Astrocyte of the cerebellum (primary cell): ENCODE data around the gene CNTNAP2.

Experiments used
- DNase-seq: peaks from one replicate; pipeline ENCODE4 v3.0.0-alpha.2; 2011; ENCODE audit warnings: low read depth
- H3K4me3 ChIP-seq: 2 replicates; pipeline ENCODE4 v1.5.1; 2011; ENCODE audit warnings: mild to moderate bottlenecking, low read depth, low read length, moderate library complexity
- CTCF ChIP-seq: IDR thresholded peaks from 2 replicates; pipeline ENCODE4 v1.5.1; 2012; ENCODE audit warnings: low read length, low read depth, moderate library complexity, mild to moderate bottlenecking; ENCODE audit errors: missing control alignments
- in situ Hi-C: cut with HindIII; loops from 2 replicates; pipeline ENCODE4 v1.10.0; 2017; ENCODE audit warnings: low sequenced_read_pairs

CNTNAP2 gene

GRCh38 chr7:148201992-148202391, 2085.4 kb downstream of the CNTNAP2 start:
- no peak for TF ChIP-seq CTCF

DNA sequence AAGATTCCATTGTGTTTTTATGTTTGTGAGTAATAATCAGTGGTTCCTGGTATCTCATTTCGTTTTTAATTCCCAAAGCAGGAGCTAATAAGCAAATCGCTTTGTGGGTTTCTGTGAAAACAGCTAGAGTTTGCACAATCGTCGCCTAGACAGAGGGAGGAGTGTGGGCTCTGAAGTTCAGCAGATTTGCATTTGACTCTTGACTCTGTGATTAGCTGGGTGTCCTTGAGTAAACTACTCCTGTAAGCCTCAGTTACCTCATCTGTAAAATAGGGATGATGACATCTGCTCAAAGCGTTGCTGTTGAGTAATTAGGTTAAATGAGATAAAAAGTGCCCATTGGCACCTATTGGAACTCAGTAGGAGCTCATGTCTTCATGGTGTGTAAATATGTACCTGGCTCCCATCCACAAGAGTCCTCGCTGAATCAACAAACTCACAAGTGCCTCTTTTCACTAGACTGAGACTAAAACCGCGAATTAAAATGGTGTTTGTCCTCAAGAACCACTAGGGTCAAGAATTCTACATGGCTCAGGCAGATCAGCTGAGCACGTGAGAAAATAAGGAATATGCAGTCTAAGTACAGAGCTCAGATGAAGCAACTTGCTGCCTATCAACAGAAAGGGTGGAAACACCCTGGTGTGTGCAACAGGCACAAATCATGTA, 2088.2 kb downstream of the CNTNAP2 start:
- DNase-seq, result no peak
- TF ChIP-seq CTCF, result no peak
- in situ Hi-C loops, result no loop called here
- H3K4me3 ChIP-seq, result no peak overlapping the region

More at GRCh38 chr7:148201992-148202391, 2085.4 kb downstream of the CNTNAP2 start:
- no peak overlapping the region for H3K4me3 ChIP-seq
- DNase-seq, result no peak
- in situ Hi-C loops, result no loop called here

DNA sequence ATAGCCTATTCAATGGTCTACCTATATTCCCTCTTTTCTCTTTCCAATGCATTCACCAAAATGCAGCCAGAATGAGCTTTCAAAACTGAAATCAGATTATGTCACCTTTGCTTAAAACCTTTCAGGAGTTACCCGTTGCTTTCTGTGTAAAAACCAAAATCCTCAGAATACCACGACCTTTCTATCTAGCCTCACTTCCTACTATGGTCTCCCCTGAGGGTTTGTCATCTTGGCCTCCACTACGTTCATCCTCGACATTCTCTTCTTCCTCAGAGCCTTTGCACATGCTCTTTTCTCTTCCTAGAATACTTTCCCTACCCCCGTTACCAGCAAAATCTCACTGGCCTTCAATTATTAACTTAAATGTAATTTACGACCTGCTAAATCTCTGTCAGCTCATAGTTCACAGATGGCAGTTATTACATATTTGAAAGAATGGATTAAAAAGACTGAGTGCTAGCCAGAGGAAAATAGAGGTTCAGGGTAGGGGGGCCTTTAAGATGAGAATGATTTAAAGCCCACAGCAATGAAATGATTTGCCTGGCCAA, 2093.1 kb downstream of the CNTNAP2 start:
- in situ Hi-C loops, result no loop called here
- no peak for DNase-seq
- TF ChIP-seq CTCF, result no peak
- no peak overlapping the region for H3K4me3 ChIP-seq

DNA sequence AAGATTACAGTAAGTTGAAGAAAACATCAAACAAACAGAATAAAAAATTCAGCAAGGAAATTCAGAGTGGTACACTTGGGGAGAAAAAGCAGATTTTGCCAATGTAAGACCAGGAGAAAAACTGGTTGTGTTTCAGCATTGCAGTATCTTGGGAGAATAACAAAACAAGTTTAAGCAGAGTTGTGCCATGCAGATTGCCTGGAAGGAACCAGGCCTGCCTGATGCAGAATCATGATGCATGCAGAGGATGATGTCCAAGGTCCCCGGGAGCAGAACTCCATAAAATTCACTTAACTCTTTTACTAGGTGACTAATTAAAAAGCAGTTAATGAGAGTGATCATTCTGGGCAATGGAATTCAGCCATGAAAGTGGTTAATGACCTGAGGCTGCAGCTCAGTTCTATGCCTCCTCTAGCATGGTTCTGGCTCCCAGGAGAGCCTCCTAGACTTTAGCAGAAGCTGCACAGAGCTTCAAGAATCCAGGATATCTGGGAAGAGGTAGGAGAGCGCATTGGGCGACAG, 2094.3 kb downstream of the CNTNAP2 start:
- in situ Hi-C loops, result no loop called here

DNA sequence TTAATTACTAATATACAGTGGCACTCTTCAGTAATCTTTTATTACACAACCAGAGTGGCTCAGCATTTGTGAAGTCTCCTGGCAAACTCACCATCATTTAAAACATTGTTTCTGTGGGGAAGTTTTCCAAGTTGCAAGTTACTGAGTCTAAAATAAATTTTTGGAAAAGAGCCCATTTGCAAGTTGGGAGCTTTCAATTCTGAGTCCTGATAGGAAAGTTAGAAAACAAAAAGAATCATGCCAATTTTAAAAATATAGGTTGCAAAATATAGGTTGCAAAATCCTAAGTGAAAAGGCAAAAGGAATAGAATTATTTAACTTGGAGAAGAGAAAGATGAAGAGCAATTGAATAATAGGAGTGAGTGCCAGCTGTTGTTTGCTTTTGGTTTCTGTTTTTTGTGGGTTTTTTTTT, 2095.1 kb downstream of the CNTNAP2 start:
- in situ Hi-C loops, result no loop called here
- DNase-seq, result no peak
- H3K4me3 ChIP-seq, result no peak overlapping the region
- TF ChIP-seq CTCF, result no peak

More for the DNA sequence above, 2094.3 kb downstream of the CNTNAP2 start:
- H3K4me3 ChIP-seq, result no peak overlapping the region
- DNase-seq, result no peak
- no peak for TF ChIP-seq CTCF

DNA sequence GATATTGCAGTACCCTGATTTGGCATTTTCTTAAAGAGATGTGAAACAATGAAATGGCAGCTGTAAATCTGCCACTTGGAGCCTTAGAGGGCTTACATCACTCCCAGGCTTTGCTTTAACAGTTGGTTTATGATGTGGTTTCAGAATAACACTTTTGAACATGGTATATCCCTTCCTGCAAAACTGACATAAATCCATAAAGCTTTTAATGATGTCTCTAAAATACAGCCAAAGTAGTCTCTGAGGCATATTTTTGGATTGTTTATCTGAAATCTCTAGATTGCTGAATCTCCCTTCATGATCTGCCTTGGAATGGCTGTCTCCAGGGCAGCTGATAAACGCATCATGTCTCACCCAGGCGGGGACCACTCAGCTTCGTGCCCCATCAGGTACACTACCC, 2096.1 kb downstream of the CNTNAP2 start:
- TF ChIP-seq CTCF, result no peak
- DNase-seq, result no peak
- in situ Hi-C loops, result no loop called here
- H3K4me3 ChIP-seq, result no peak overlapping the region
